NCI-H82 (cell line): ENCODE results near the gene PUM1.

Experiments
- DNase-seq: peaks from one replicate; lab custom pipeline; 2025; lab: John Stamatoyannopoulos, UW

Gene PUM1

GRCh38 chr1:30888975-30889374 lies 176.5 kb downstream of the PUM1 start:
- no peak for DNase-seq

GRCh38 chr1:30888391-30888790 lies 177.1 kb downstream of the PUM1 start:
- no peak for DNase-seq

GRCh38 chr1:30887485-30888315 lies 177.8 kb downstream of the PUM1 start:
- DNase-seq, result no peak

GRCh38 chr1:30886710-30887428 lies 178.6 kb downstream of the PUM1 start:
- no peak for DNase-seq

- DNase-seq, result no peak
Measured at GRCh38 chr1:30885570-30886522, 179.7 kb downstream of the PUM1 start.

GRCh38 chr1:30884723-30885122 lies 180.8 kb downstream of the PUM1 start:
- no peak for DNase-seq

- no peak for DNase-seq
Measured at GRCh38 chr1:30883389-30884172, 181.9 kb downstream of the PUM1 start.

GRCh38 chr1:30882678-30883388 lies 182.7 kb downstream of the PUM1 start:
- DNase-seq, result no peak
